Measurements from ENCODE around the gene RPEL1.

Gene RPEL1

GRCh38 chr10:103284170-103284569 is 38.5 kb downstream of the RPEL1 start:
- H3K27me3 ChIP-seq (ENCODE audit: control insufficient read depth in 1 of 2, insufficient read depth in 2 of 2, low read length in 2 of 2), result peaks cover 11 to 15% of the 10 kb centered on the region in 2 donors
- no peak overlapping the region for H3K27ac ChIP-seq (ENCODE audit: low read depth, low read length)
- H3K4me1 ChIP-seq (ENCODE audit: insufficient read depth, low read length), result no peaks in the 10 kb centered on the region
- no peaks in the 10 kb centered on the region for H3K36me3 ChIP-seq (ENCODE audit: insufficient read depth, low read length)
- no peak overlapping the region for H3K4me3 ChIP-seq (ENCODE audit: low read depth in 1 of 2, low read length in 2 of 2)
- peaks cover 3% of the 10 kb centered on the region for H3K9me3 ChIP-seq (ENCODE audit: low read length)
- no peak overlapping the region for H3K9ac ChIP-seq (ENCODE audit: low read length)

- Histone ChIP-seq H3K27ac (ENCODE audit: low read depth, low read length) (no peak overlapping the region), H3K4me1 (ENCODE audit: insufficient read depth, low read length) (no peaks in the 10 kb centered on the region), H3K4me3 (ENCODE audit: low read depth in 1 of 2, low read length in 2 of 2) (no peak overlapping the region), H3K9me3 (ENCODE audit: low read length) (no peaks in the 10 kb centered on the region), H3K9ac (ENCODE audit: low read length) (no peak overlapping the region), H3K36me3 (ENCODE audit: insufficient read depth, low read length) (no peaks in the 10 kb centered on the region), H3K27me3 (ENCODE audit: control insufficient read depth in 1 of 2, insufficient read depth in 2 of 2, low read length in 2 of 2) (no peaks in the 10 kb centered on the region)
These were observed 42.3 kb downstream of the RPEL1 start for GRCh38 chr10:103287992-103288391.

- Histone ChIP-seq H3K9me3 (ENCODE audit: low read length) (no peaks in the 10 kb centered on the region), H3K9ac (ENCODE audit: low read length) (no peak overlapping the region), H3K27ac (ENCODE audit: low read depth, low read length) (no peak overlapping the region), H3K36me3 (ENCODE audit: insufficient read depth, low read length) (no peaks in the 10 kb centered on the region), H3K4me1 (ENCODE audit: insufficient read depth, low read length) (no peaks in the 10 kb centered on the region), H3K27me3 (ENCODE audit: control insufficient read depth in 1 of 2, insufficient read depth in 2 of 2, low read length in 2 of 2) (no peaks in the 10 kb centered on the region), H3K4me3 (ENCODE audit: low read depth in 1 of 2, low read length in 2 of 2) (no peak overlapping the region)
These were observed 45.9 kb downstream of the RPEL1 start for GRCh38 chr10:103291588-103291987.

GRCh38 chr10:103295374-103296015 is 49.8 kb downstream of the RPEL1 start:
- Histone ChIP-seq H3K36me3 (ENCODE audit: insufficient read depth, low read length) (no peaks in the 10 kb centered on the region), H3K4me3 (ENCODE audit: low read depth in 1 of 2, low read length in 2 of 2) (no peak overlapping the region), H3K9ac (ENCODE audit: low read length) (no peak overlapping the region), H3K27ac (ENCODE audit: low read depth, low read length) (no peak overlapping the region), H3K4me1 (ENCODE audit: insufficient read depth, low read length) (no peaks in the 10 kb centered on the region), H3K9me3 (ENCODE audit: low read length) (no peaks in the 10 kb centered on the region), H3K27me3 (ENCODE audit: control insufficient read depth in 1 of 2, insufficient read depth in 2 of 2, low read length in 2 of 2) (no peaks in the 10 kb centered on the region)

All from muscle layer of colon (tissue), 2 donors.